Hepatocyte (in vitro differentiated cells): ENCODE data around the gene TGM2.

Source experiments
- EZH2 ChIP-seq: fragments of 200-600 bp; sonication (generic); IDR thresholded peaks from 2 replicates; pipeline ENCODE4 v1.6.1; 2016; ENCODE audit warnings: antibody characterized with exemption, mild to moderate bottlenecking, borderline replicate concordance
- EZH2phosphoT487 ChIP-seq: fragments of 200-600 bp; sonication (generic); IDR thresholded peaks from one replicate; pipeline ENCODE4 v1.6.1; 2018; ENCODE audit warnings: antibody characterized with exemption, mild to moderate bottlenecking, low read depth, moderate library complexity; ENCODE audit not compliant: unreplicated experiment, severe bottlenecking
- TF ChIP-seq, protein P1 (sequence below): fragments of 200-600 bp; sonication (generic); IDR thresholded peaks from 2 replicates; pipeline ENCODE4 v1.5.1; 2016; ENCODE audit warnings: antibody characterized with exemption, mild to moderate bottlenecking; ENCODE audit not compliant: poor library complexity

DNA sequence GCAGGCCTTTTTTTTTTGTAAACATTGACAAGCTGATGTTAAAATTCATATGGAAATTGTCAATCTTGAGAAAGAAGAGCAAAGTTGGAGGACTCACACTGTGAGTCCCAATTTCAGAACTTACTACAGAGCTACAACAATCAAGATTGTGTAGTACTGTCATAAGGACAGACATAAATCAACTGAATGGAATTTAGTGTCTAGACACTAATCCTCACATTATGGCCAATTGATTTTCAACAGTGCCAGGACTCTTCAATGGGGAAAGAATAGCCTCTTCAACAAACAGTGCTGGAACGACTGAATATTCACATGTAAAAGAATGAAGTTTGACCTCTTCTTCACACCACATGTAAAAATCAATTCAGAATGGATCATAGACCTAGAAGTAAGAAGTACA, 60.8 kb downstream of the TGM2 start:
- TF ChIP-seq, protein P1, sequence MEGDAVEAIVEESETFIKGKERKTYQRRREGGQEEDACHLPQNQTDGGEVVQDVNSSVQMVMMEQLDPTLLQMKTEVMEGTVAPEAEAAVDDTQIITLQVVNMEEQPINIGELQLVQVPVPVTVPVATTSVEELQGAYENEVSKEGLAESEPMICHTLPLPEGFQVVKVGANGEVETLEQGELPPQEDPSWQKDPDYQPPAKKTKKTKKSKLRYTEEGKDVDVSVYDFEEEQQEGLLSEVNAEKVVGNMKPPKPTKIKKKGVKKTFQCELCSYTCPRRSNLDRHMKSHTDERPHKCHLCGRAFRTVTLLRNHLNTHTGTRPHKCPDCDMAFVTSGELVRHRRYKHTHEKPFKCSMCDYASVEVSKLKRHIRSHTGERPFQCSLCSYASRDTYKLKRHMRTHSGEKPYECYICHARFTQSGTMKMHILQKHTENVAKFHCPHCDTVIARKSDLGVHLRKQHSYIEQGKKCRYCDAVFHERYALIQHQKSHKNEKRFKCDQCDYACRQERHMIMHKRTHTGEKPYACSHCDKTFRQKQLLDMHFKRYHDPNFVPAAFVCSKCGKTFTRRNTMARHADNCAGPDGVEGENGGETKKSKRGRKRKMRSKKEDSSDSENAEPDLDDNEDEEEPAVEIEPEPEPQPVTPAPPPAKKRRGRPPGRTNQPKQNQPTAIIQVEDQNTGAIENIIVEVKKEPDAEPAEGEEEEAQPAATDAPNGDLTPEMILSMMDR = no peak
- TF ChIP-seq EZH2 = no peak
- no peak for TF ChIP-seq EZH2phosphoT487
